HepG2 (cell line): ENCODE results near the gene TAF1B. TPM values are rescaled to one million over a fixed set of nuclear protein-coding genes. Genes with fewer than 3 reads are reported as not detected.

Experiments
- CREB3 ChIP-seq: sonication (generic); formaldehyde crosslinking; IDR thresholded peaks from 2 replicates; pipeline ENCODE4 v1.5.0; 2020; ENCODE audit warnings: missing genetic modification reagents
- EEA1 ChIP-seq: sonication (generic); formaldehyde crosslinking; IDR thresholded peaks from 2 replicates; pipeline ENCODE4 v1.5.1; 2020; ENCODE audit warnings: mild to moderate bottlenecking, missing genetic modification reagents, borderline replicate concordance
- ERF ChIP-seq: IDR thresholded peaks from 2 replicates; pipeline ENCODE4 v1.6.1; 2018; ENCODE audit warnings: missing biosample characterization, missing genetic modification reagents
- ETV5 ChIP-seq: IDR thresholded peaks from 2 replicates; pipeline ENCODE4 v1.6.1; 2018; ENCODE audit warnings: missing biosample characterization, missing genetic modification reagents, inconsistent platforms, borderline replicate concordance
- FOXO1 ChIP-seq: sonication (generic); formaldehyde crosslinking; IDR thresholded peaks from 2 replicates; pipeline ENCODE4 v1.4.0; 2020; ENCODE audit warnings: missing genetic modification reagents
- ISL2 ChIP-seq: sonication (generic); formaldehyde crosslinking; IDR thresholded peaks from 2 replicates; pipeline ENCODE4 v1.5.0; 2020; ENCODE audit warnings: missing genetic modification reagents
- MAFK ChIP-seq, 2 experiments: IDR thresholded peaks in 1 of 2; conservative IDR thresholded peaks in 1 of 2; 2 replicates each; pipeline ENCODE4 v1.6.1; 2011; ENCODE audit warnings: improper control_type of control experiment in 2 of 2, low read length in 2 of 2
- MAZ ChIP-seq, 2 experiments: sonication (generic) in 1 of 2; formaldehyde crosslinking in 1 of 2; IDR thresholded peaks; 2 replicates each; pipeline versions ENCODE4 v1.5.0 to v1.6.1; 2012 to 2020; ENCODE audit warnings: low read depth in 2 of 2, mild to moderate bottlenecking in 2 of 2, borderline replicate concordance in 1 of 2, improper control_type of control experiment in 1 of 2, low read length in 1 of 2, missing genetic modification reagents in 1 of 2, moderate library complexity in 1 of 2
- NPAS2 ChIP-seq: sonication (generic); formaldehyde crosslinking; IDR thresholded peaks from 2 replicates; pipeline ENCODE4 v1.8.0; 2022; ENCODE audit warnings: mild to moderate bottlenecking, missing genetic modification reagents, borderline replicate concordance
- PHF5A ChIP-seq: IDR thresholded peaks from one replicate; pipeline ENCODE4 v1.6.1; 2018; ENCODE audit warnings: low read depth, missing genetic modification reagents; ENCODE audit not compliant: unreplicated experiment
- SAP130 ChIP-seq: IDR thresholded peaks from 2 replicates; pipeline ENCODE4 v1.6.1; 2016; ENCODE audit warnings: low read depth
- TFAP4 ChIP-seq: sonication (generic); IDR thresholded peaks from 2 replicates; pipeline ENCODE4 v1.6.1; 2016; ENCODE audit warnings: low read depth, borderline replicate concordance
- TP53 ChIP-seq: sonication (generic); formaldehyde crosslinking; conservative IDR thresholded peaks from 2 replicates; pipeline ENCODE4 v1.4.0; 2020; ENCODE audit warnings: missing genetic modification reagents
- USF2 ChIP-seq, 2 experiments: sonication (generic) in 1 of 2; formaldehyde crosslinking in 1 of 2; IDR thresholded peaks; 2 replicates each; pipeline versions ENCODE4 v1.5.1 to v1.6.1; 2011 to 2020; ENCODE audit warnings: borderline replicate concordance in 1 of 2, low read depth in 1 of 2, low read length in 1 of 2, mild to moderate bottlenecking in 1 of 2, missing genetic modification reagents in 1 of 2, moderate library complexity in 1 of 2
- ZBTB21 ChIP-seq: sonication (generic); formaldehyde crosslinking; IDR thresholded peaks from 2 replicates; pipeline ENCODE4 v1.4.0; 2020; ENCODE audit warnings: missing genetic modification reagents
- ZHX1 ChIP-seq: sonication (generic); formaldehyde crosslinking; IDR thresholded peaks from 2 replicates; pipeline ENCODE4 v1.8.1; 2022; ENCODE audit warnings: low read depth, mild to moderate bottlenecking, missing genetic modification reagents
- ZNF207 ChIP-seq: fragments of 450-650 bp; IDR thresholded peaks from 2 replicates; pipeline ENCODE4 v1.6.1; 2016; ENCODE audit warnings: antibody characterized with exemption, borderline replicate concordance
- ZNF235 ChIP-seq: sonication (generic); formaldehyde crosslinking; IDR thresholded peaks from 2 replicates; pipeline ENCODE4 v1.8.1; 2023; ENCODE audit warnings: mild to moderate bottlenecking, missing genetic modification reagents, borderline replicate concordance
- ZNF513 ChIP-seq: sonication (generic); formaldehyde crosslinking; conservative IDR thresholded peaks from 2 replicates; pipeline ENCODE4 v1.5.0; 2020; ENCODE audit warnings: missing genetic modification reagents
- polyA plus RNA-seq, 8 experiments: library from polyadenylated mRNA; depleted of rRNA in 3 of 8; stranded (reverse) in 7 of 8; unstranded in 1 of 8; fragments of >200 nt; fragmentation: Illumina TruSeq in 4 of 8; extraction: Trizol in 4 of 8; gene quantifications; 2 replicates each; pipeline versions ENCODE4 v1.2.1 to v1.2.3, GENCODE V29; 2011 to 2016; ENCODE audit warnings: low read depth in 4 of 8, missing spikeins in 1 of 8, mixed read lengths in 1 of 8; ENCODE audit not compliant: insufficient read depth in 1 of 8
- total RNA-seq, 5 experiments: library from RNA; depleted of rRNA; stranded (reverse); fragments of >200 nt; fragmentation: Illumina TruSeq; extraction: Trizol; gene quantifications; 2 replicates each; pipeline ENCODE4 v1.2.3, GENCODE V29; 2016; ENCODE audit warnings: low read depth in 1 of 5

Gene TAF1B
- total and polyA plus RNA-seq, 2 of the 13 experiments (the other 11 are each of a cell fraction or from before 2014, with no cell fraction given): 13.3 to 27.7 TPM

- TF ChIP-seq USF2 (IDR thresholded peaks at IDR 0.05; ENCODE audit: low read depth, low read length) (no peak), USF2 (CRISPR knock-in tag; IDR thresholded peaks at IDR 0.05; ENCODE audit: borderline replicate concordance) (no peak), ERF (CRISPR knock-in tag) (no peak), PHF5A (CRISPR knock-in tag) (no peak), ZHX1 (CRISPR knock-in tag) (no peak), EEA1 (CRISPR knock-in tag) (no peak), ISL2 (CRISPR knock-in tag) (no peak), TFAP4 (peak; percentile 6; the same call in 1 of the 2 replicates), ZNF207 (no peak), CREB3 (CRISPR knock-in tag) (no peak), TP53 (no peak), NPAS2 (CRISPR knock-in tag) (no peak), MAZ (IDR thresholded peaks at IDR 0.05; ENCODE audit: borderline replicate concordance, low read depth, low read length) (no peak), MAZ (CRISPR knock-in tag; IDR thresholded peaks at IDR 0.05; ENCODE audit: low read depth) (no peak), ETV5 (CRISPR knock-in tag) (no peak), ZNF235 (no peak), ZNF513 (CRISPR knock-in tag) (no peak), ZBTB21 (CRISPR knock-in tag) (peak; percentile 81), FOXO1 (CRISPR knock-in tag) (no peak), SAP130 (CRISPR knock-in tag) (peak; percentile 16; the same call in 1 of the 2 replicates), MAFK (conservative IDR thresholded peaks at IDR 0.05 in 1 of 2, IDR thresholded peaks at IDR 0.05 in 1 of 2; ENCODE audit: low read length in 2 of 2) (no peak)
- TF ChIP-seq, all 625 proteins: peak for 5
Observed at GRCh38 chr2:9795071-9795470, 48.2 kb upstream of the TAF1B start (continued).
